PC-3 (cell line): Measurements from ENCODE around the gene REP15.

Experiments used
- EZH2 ChIP-seq: fragments of 300-600 bp; sonication (generic); IDR thresholded peaks from one replicate; pipeline ENCODE4 v1.6.1; 2017; ENCODE audit warnings: antibody characterized with exemption, mild to moderate bottlenecking, low read length; ENCODE audit not compliant: unreplicated experiment
- EZH2phosphoT487 ChIP-seq: fragments of 300-600 bp; sonication (generic); IDR thresholded peaks from 2 replicates; pipeline ENCODE4 v1.6.1; 2018; ENCODE audit warnings: mild to moderate bottlenecking, antibody characterized with exemption, low read length, borderline replicate concordance
- TF ChIP-seq, protein P1 (sequence below): fragments of 300-600 bp; sonication (generic); conservative IDR thresholded peaks from 2 replicates; pipeline ENCODE4 v1.5.1; 2017; ENCODE audit warnings: antibody characterized with exemption, low read depth, mild to moderate bottlenecking, low read length

DNA sequence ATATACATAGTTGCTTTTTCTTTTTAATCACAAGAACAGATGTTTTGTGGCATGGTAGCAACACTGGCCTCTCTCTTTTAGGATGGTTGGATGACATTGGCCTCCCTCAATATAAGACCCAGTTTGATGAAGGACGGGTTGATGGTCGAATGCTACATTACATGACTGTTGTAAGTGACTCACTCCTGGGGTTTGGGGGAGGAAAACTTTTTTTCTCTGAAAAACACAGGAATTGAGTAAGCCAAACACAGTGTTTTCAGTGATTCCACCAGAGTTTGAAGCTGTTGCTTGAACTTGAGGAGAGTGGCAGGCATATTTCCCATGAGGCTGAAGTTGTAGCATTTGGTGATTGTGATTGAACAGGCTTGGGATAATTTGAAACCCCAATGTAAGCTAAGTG lies 13.7 kb upstream of the REP15 start:
- TF ChIP-seq, protein P1, sequence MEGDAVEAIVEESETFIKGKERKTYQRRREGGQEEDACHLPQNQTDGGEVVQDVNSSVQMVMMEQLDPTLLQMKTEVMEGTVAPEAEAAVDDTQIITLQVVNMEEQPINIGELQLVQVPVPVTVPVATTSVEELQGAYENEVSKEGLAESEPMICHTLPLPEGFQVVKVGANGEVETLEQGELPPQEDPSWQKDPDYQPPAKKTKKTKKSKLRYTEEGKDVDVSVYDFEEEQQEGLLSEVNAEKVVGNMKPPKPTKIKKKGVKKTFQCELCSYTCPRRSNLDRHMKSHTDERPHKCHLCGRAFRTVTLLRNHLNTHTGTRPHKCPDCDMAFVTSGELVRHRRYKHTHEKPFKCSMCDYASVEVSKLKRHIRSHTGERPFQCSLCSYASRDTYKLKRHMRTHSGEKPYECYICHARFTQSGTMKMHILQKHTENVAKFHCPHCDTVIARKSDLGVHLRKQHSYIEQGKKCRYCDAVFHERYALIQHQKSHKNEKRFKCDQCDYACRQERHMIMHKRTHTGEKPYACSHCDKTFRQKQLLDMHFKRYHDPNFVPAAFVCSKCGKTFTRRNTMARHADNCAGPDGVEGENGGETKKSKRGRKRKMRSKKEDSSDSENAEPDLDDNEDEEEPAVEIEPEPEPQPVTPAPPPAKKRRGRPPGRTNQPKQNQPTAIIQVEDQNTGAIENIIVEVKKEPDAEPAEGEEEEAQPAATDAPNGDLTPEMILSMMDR: no peak
- no peak for TF ChIP-seq EZH2phosphoT487
- no peak for TF ChIP-seq EZH2
